HG03575 (cell line): ENCODE results near the gene ZC3HAV1L.
"Not testable (repeated sequence)": the region's sequence is repeated elsewhere in the genome, so short reads cannot be mapped to it uniquely, and the experiment has no call there.

Experiments used
- ATAC-seq: cut with Tn5 transposase; IDR thresholded peaks from one replicate; pipeline ENCODE4 v1.9.1; 2021; ENCODE audit not compliant: unreplicated experiment, insufficient number of reproducible peaks, low FRiP score; ENCODE audit errors: extremely low read depth

The ZC3HAV1L gene

DNA sequence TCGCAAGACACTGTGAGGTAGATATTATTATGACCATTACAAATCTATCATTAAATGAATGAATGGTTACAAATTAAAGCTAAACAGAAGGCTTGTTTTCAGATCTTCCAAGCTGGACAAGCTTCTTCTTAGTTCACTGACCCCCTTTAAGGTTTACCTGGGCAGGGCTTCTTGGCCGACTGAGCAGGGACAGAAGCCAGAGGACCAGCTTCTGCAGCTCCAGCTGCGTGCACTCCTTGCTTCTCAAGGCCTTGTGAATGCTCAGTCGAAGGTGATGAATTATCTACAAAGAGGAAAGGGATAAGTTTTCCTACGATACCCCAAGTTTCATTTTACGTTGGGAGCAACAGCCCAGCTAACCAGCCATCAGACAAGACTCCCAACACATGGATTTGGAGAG lies 9.3 kb downstream of the ZC3HAV1L start:
- no peak for ATAC-seq

DNA sequence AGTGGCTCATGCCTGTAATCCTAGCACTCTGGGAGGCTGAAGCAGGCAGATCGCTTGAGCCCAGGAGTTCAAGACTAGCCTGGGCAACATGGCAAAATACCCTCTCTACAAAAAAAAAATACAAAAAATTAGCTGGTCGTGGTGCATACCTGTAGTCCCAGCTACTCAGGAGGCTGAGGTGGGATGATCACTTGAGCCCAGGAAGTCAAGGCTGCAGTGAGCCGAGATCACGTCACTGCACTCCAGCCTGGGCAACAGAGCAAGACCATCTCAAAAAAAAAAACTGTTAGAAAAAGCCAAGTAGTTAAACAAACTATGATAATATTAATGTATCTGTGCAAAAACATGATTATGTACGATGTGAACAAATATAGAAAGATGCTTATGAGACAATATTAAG lies 10.0 kb downstream of the ZC3HAV1L start:
- not testable (repeated sequence) for ATAC-seq

DNA sequence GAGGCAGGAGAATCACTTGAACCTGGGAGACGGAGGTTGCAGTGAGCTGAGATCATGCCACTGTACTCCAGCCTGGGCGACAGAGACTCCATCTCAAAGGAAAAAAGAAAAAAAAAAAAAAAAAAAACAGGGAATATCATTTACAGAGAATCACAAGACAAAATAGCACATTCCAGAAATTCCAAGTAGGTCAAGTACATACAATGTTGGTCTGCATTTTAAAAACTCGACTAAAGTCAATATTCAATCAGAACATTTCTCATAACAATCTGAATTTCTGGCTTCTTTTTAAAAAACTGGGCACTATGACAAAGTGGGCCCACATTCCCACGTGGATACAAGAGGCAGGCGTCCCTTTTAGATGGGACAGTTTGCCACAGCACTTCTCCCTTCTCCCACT lies 12.8 kb downstream of the ZC3HAV1L start:
- no peak for ATAC-seq

GRCh38 chr7:139022286-139022685 lies 13.6 kb downstream of the ZC3HAV1L start:
- ATAC-seq = no peak

DNA sequence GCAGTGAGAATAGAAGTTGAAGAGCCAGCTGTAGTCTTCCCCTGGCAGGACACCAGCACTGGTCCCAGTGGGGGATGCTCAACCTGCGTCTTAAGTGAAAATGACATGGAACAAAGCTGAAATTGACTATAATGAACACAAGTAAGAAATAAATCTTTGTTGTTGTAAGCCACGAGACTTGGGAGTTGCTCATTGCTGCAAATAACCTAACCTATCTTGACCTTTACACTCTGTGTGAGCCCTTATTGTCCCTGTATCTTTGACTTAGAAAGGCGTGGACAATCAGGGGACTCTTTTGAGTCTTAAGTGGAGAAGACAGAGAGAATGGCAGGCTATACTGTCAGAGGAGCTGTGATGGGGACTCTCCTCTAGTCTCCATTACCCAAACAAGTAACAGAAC lies 16.9 kb downstream of the ZC3HAV1L start:
- ATAC-seq = no peak

GRCh38 chr7:139016931-139017511 lies 18.8 kb downstream of the ZC3HAV1L start:
- ATAC-seq = no peak

DNA sequence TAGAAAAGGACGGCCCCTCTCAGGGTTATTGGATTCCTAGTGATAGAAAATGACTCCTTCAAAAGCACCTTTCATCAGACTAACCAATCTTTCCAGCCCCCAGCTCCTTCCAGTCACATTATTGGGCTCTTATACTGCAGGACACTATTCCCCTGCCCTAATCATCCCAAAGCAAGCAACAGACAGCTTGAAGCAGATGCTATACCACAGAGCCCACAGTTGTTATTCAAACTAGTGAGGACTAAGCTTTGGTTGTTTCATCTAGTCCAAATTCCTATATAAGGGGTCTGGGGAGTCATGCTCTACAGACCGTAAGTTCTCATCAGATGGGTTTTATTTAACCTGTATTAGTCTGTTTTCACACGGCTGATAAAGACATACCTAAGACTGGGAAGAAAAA lies 24.5 kb downstream of the ZC3HAV1L start:
- no peak for ATAC-seq

DNA sequence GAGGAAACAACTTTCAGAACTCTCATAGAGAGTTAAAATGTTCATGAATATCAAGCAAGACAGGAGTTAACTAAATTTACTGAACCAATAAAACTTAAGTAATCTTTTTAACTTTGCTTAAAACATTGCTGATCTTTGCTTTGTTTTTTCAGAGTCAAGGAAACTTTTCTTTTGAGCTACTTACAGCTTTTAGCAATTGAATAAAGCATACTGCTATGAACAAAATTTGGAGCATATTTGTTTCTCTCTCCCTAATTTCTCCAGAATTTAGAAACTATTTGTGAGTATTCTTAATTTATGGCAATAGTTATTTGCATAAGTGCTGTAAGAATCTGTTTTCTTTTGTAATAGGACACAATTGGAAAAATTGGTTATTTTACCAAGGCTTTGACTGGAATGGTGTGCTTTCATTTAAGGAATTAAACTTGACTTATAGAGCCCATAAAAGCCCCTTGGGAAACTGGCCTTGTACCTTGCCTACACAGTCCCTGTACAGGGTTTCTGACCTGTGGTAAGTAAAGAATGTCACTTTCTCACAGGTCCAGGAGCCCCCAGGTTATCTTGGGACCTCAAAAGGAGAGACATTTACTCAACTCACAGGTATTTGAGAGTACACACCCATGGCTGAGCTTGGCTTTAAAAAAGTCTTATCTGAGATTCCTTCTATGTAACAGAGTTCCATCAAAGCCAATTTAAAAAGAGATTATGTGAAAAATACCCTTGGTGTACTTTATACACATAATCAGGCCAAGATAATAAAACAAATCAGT lies 31.3 kb downstream of the ZC3HAV1L start:
- ATAC-seq = no peak

DNA sequence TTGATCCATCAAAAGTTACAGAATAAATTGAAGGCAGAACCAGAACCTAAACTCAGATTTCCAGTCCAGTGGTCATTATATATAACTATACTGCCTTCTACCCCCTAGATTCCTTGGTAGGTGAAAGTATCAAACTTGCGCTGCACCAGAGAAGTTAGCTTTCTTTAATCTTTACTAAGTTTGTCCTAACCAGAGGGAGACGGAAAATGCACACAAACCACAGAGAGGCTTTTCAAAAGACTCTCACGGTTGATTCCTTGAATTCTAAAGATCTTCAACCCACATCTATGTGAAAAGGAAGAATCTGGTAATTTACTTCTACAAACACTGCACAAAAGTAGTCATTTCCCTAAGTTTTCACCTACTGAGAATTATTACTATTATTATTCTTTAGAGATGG lies 36.4 kb downstream of the ZC3HAV1L start:
- ATAC-seq = no peak

DNA sequence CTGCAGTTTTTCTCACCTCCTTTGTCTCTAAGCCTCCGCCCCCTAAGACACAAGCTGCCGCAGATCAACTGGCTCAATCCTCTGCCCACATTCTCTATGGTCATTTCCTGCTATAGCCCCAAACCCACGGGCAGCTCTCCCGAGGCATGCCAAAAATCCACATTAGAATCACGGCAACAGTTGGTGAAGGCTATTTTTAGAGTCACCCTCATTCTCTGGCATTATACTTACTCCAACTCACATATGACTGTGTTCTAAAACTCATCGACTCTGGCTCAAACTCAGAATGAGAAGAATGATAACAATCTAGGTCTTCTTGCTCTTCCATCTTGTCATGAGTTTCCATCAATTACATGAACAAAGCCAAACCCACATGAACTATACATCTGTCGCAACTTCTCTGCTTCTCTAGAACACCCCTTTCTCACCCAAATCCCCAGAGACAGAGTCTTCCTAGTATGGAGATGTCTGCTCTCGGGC lies 43.8 kb downstream of the ZC3HAV1L start:
- ATAC-seq = no peak

- ATAC-seq = no peak
Observed at GRCh38 chr7:138987686-138988085, 48.2 kb downstream of the ZC3HAV1L start.

DNA sequence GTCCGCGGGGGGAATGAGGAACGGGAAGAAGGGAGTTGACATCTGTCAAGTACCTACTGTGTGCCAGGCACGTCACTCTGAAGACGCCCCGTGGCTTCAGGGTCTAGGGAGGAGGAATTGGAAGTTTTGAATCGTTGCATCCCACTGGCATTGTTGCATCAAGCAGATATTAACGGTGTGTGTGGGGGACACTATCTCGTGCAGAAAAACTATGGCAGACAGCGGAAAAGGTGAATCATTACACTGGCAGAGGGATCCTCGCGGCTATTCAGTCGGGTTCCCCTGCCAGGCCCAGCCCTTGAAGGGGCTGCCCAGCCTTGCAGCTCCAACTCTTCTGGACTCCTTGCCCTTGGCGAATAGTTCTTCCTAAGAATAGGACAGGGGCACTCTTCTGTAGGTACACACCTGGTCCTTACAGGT lies 53.6 kb downstream of the ZC3HAV1L start:
- no peak for ATAC-seq

DNA sequence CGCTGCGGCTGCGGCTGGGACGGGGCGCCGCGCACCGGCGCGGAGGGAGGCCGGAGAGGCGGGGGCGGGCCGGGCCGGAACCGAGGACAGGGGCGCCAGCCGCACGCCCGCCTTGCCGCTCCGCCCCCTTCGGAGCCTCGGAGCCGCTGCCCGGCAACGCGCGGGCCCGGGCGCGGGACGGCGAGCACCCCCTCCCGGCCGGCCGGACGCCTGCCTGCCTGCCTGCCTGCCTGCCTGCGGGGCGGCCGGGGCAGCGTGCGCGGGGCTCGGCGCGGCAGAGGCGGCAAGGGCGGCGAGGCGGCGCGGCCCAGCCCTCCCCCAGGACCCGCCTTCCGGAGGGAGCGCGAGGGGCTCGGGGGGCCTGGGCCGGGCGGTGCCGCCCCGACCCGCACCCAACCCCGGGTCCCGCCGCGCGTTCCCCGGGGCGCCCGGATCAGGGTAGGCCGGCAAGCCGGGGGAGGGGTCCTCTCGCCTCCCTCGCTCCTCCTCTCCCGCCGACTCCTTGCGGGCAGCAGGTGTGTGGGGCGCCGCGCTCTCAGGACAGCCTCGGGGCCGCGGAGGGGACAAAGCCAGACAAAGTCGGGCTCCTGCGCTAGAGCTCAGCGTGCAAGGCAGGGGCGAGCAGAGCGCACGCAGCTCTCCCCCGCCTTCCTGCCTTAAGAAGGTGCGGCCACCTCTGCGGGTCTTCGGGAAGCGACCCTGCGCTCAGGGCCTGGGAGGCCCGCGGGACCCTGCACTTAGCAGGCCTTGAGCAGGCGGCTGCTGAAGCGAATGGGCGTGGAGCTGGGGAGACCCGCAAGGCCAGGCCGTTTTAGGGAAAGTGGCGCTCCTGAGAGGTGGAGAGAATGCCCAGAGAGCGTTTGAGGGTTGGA lies 54.3 kb downstream of the ZC3HAV1L start, which contains the start of gene KIAA1549:
TSS of gene KIAA1549 (minus strand) at position 58 of the 872 bp plus-strand sequence. CDS start 120 bp downstream, outside the sequence.
- no peak for ATAC-seq

GRCh38 chr7:138980563-138981291 lies 55.1 kb downstream of the ZC3HAV1L start:
- no peak for ATAC-seq

DNA sequence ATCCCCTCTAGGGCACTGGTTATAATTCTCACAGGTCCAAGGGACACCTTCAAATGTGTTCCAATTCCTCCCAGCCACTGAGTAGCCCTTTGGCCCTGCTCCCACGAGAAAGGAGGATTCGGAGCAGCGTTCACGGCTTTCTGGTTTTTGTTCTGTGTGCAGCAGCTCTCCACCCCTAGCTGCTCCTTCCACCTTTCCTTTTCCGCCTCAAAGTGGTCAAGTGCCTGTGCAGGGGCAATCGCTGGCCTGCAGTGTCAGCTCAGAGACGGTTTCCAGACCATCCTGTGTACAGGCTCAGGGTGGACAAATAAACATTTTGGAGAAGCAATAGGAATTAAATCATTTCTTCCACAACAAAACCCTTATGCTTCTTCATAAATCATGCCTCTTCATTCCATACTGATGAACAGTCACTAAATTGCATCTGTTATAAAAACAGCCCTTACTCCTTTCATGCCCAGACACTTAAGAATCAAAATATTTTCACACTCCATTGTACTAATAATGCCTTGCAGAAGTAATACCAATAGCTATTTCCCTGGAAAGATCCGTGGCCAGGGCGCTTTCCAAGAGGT lies 55.8 kb downstream of the ZC3HAV1L start:
- ATAC-seq = no peak

DNA sequence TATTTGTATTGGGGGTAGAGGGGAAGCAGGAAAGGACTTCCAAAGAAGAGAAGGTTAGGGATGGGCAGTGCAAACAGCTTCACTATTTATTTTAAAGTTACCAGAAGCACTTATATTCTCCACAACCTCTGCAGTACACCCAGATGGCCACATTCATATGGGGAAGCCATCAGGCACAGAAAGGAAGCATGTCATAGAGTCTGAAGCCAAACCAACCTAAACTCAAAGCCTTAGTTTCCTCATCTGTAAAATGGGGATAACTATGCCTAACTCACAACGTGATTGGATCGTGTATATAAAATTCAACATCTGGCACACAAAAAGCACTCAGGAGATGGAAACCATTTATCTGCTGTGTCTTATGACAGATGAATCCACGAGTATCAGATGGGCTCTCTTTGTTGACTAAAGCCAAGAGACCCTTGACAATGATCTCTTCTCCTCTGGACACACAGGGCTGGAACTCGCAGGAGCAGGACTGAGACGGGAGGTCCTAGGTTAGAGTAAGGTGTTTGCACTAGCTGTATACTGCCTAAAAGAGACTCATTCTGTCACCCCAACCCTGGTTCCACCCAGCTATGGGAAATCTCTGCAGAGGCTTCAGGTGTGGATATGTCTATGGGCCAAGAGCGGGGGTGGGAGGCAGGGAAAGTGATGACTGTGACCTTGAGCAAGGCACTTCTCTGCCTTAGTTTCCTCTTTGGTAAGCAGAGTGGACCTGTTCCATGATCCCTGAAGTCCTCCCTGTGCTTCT lies 56.4 kb downstream of the ZC3HAV1L start:
- no peak for ATAC-seq

- no peak for ATAC-seq
Observed at GRCh38 chr7:138978541-138979184, 57.2 kb downstream of the ZC3HAV1L start.
